ENCODE data around the gene GPRASP3.

GPRASP3 gene

GRCh38 chrX:102765217-102765616 lies 44.7 kb downstream of the GPRASP3 start:
- WGBS (ENCODE audit: insufficient coverage, insufficient read length), result no CpG with 5 or more reads among the region's 2 CpGs
- H3K4me1 ChIP-seq (ENCODE audit: control insufficient read depth, insufficient read depth, low read length), result no peaks in the 10 kb centered on the region
- no peak overlapping the region for H3K27ac ChIP-seq (ENCODE audit: low read length)
- no peaks in the 10 kb centered on the region for H3K27me3 ChIP-seq (ENCODE audit: control insufficient read depth, insufficient read depth, low read length)
- H3K4me3 ChIP-seq (ENCODE audit: low read length), result no peak overlapping the region
- DNase-seq (ENCODE audit: low read depth, low spot score), result no peak
- H3K9me3 ChIP-seq (ENCODE audit: control insufficient read depth, insufficient read depth, low read length), result no peaks in the 10 kb centered on the region
- no peaks in the 10 kb centered on the region for H3K36me3 ChIP-seq (ENCODE audit: control insufficient read depth, insufficient read depth, low read length)

- no peak overlapping the region for H3K4me3 ChIP-seq (ENCODE audit: low read length)
- no peak for DNase-seq (ENCODE audit: low read depth, low spot score)
- no peaks in the 10 kb centered on the region for H3K36me3 ChIP-seq (ENCODE audit: control insufficient read depth, insufficient read depth, low read length)
- no peak overlapping the region for H3K27ac ChIP-seq (ENCODE audit: low read length)
- WGBS (ENCODE audit: insufficient coverage, insufficient read length), result no CpG with 5 or more reads among the region's 4 CpGs
- H3K4me1 ChIP-seq (ENCODE audit: control insufficient read depth, insufficient read depth, low read length), result no peaks in the 10 kb centered on the region
- no peaks in the 10 kb centered on the region for H3K27me3 ChIP-seq (ENCODE audit: control insufficient read depth, insufficient read depth, low read length)
- no peaks in the 10 kb centered on the region for H3K9me3 ChIP-seq (ENCODE audit: control insufficient read depth, insufficient read depth, low read length)
Observed at GRCh38 chrX:102765809-102766208, 45.3 kb downstream of the GPRASP3 start.

DNA sequence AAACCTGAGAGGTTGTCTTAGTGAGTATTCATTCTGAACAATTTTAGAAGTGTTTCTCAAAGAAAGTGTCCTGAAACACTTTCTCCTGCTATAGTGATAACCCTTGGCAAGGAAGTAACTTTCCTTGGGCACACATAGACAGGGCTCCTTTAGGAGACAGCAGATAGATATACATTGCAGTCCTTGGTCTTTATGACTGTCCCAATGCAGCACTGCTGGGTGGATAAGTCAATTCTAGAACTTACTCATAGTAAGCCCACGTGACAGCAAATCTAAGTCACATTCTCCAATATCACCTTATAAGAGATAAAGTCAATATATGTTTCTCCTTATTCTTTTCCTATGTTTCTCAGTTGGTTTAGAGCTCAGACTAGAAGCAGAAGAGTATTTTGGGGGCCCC lies 46.7 kb downstream of the GPRASP3 start:
- H3K9me3 ChIP-seq (ENCODE audit: control insufficient read depth, insufficient read depth, low read length), result no peaks in the 10 kb centered on the region
- no peaks in the 10 kb centered on the region for H3K36me3 ChIP-seq (ENCODE audit: control insufficient read depth, insufficient read depth, low read length)
- no peaks in the 10 kb centered on the region for H3K4me1 ChIP-seq (ENCODE audit: control insufficient read depth, insufficient read depth, low read length)
- WGBS (ENCODE audit: insufficient coverage, insufficient read length), result no CpG with 5 or more reads among the region's 1 CpG
- no peaks in the 10 kb centered on the region for H3K27me3 ChIP-seq (ENCODE audit: control insufficient read depth, insufficient read depth, low read length)
- H3K4me3 ChIP-seq (ENCODE audit: low read length), result no peak overlapping the region
- no peak overlapping the region for H3K27ac ChIP-seq (ENCODE audit: low read length)
- no peak for DNase-seq (ENCODE audit: low read depth, low spot score)

GRCh38 chrX:102768987-102769761 lies 48.6 kb downstream of the GPRASP3 start:
- no peaks in the 10 kb centered on the region for H3K9me3 ChIP-seq (ENCODE audit: control insufficient read depth, insufficient read depth, low read length)
- H3K36me3 ChIP-seq (ENCODE audit: control insufficient read depth, insufficient read depth, low read length), result no peaks in the 10 kb centered on the region
- no CpG with 5 or more reads among the region's 22 CpGs for WGBS (ENCODE audit: insufficient coverage, insufficient read length)
- H3K27me3 ChIP-seq (ENCODE audit: control insufficient read depth, insufficient read depth, low read length), result no peaks in the 10 kb centered on the region
- peak overlapping the region; percentile 94 for H3K4me3 ChIP-seq (ENCODE audit: low read length)
- H3K27ac ChIP-seq (ENCODE audit: low read length), result no peak overlapping the region
- H3K4me1 ChIP-seq (ENCODE audit: control insufficient read depth, insufficient read depth, low read length), result no peaks in the 10 kb centered on the region
- DNase-seq (ENCODE audit: low read depth, low spot score), result peak; percentile 60
